ENCODE results near the gene DAB1. TPM values are rescaled to one million over a fixed set of nuclear protein-coding genes. Genes with fewer than 3 reads are reported as not detected.

Gene DAB1
- total RNA-seq, 1 experiment from 2014 or later = not detected

- DNase-seq (ENCODE audit: low read depth, low spot score) = no peak
- intact Hi-C loops (cut with micrococcal nuclease) = no loop called here
- TF ChIP-seq ZFX (IDR thresholded peaks at IDR 0.05) (no peak), ATF3 (IDR thresholded peaks at IDR 0.05) (no peak), EGR1 (IDR thresholded peaks at IDR 0.05; ENCODE audit: low read depth) (no peak), CTCF (IDR thresholded peaks at IDR 0.05 in 2 of 3, conservative IDR thresholded peaks at IDR 0.05 in 1 of 3; ENCODE audit: borderline replicate concordance in 1 of 3, insufficient read depth in 1 of 3, low read depth in 2 of 3, low read length in 2 of 3) (no peak), YY1 (IDR thresholded peaks at IDR 0.05; ENCODE audit: extremely low read depth, insufficient replicate concordance, low read depth, low read length) (no peak), POLR2A (IDR thresholded peaks at IDR 0.05; ENCODE audit: borderline replicate concordance, extremely low read depth, insufficient read depth, insufficient read length) (no peak), MAX (IDR thresholded peaks at IDR 0.05) (no peak), FOSL1 (IDR thresholded peaks at IDR 0.05; ENCODE audit: low read depth) (no peak), ZBTB33 (IDR thresholded peaks at IDR 0.05; ENCODE audit: extremely low read depth, insufficient replicate concordance, low read length) (no peak), REST (IDR thresholded peaks at IDR 0.05; ENCODE audit: low read depth) (no peak), CBX3 (IDR thresholded peaks at IDR 0.05; ENCODE audit: low read depth) (no peak), POLR2AphosphoS5 (IDR thresholded peaks at IDR 0.05; ENCODE audit: low read depth, low read length) (no peak), TCF7L2 (IDR thresholded peaks at IDR 0.05; ENCODE audit: borderline replicate concordance, extremely low read depth, insufficient read depth, insufficient read length) (no peak), JUND (IDR thresholded peaks at IDR 0.05) (no peak)
These were observed 205.3 kb downstream of the DAB1 start for GRCh38 chr1:57218487-57219079.

More at GRCh38 chr1:57218487-57219079, 205.3 kb downstream of the DAB1 start:
- Histone ChIP-seq H3K36me3 (ENCODE audit: control insufficient read depth in 1 of 2, insufficient read depth in 2 of 2, low read length in 2 of 2) (no peaks in the 10 kb centered on the region), H3K9ac (ENCODE audit: low read length) (no peak overlapping the region), H3K27ac (ENCODE audit: low read depth, low read length) (no peak overlapping the region), H3K4me2 (ENCODE audit: low read length) (no peak overlapping the region), H3K9me2 (ENCODE audit: insufficient read depth) (no peaks in the 10 kb centered on the region), H3K9me3 (ENCODE audit: control insufficient read depth in 1 of 2, insufficient read depth in 1 of 2, low read depth in 1 of 2, low read length in 2 of 2) (no peaks in the 10 kb centered on the region), H3K4me3 (replicated peaks in 1 of 2; ENCODE audit: low read depth in 1 of 2, low read length in 2 of 2) (no peak overlapping the region), H3K27me3 (ENCODE audit: insufficient read depth, low read length) (no peaks in the 10 kb centered on the region), H2AFZ (ENCODE audit: low read depth, low read length, poor library complexity, severe bottlenecking) (no peak overlapping the region), H3K79me2 (ENCODE audit: insufficient read depth, low read length) (no peaks in the 10 kb centered on the region), H4K20me1 (ENCODE audit: insufficient read depth) (no peaks in the 10 kb centered on the region), H3K4me1 (ENCODE audit: control insufficient read depth in 1 of 2, insufficient read depth in 2 of 2, low read length in 2 of 2) (no peaks in the 10 kb centered on the region)
- RAD21 ChIA-PET (ENCODE audit: low non-redundant PET in 1 of 2, low total read pairs in 2 of 2, uncharacterized antibody in 2 of 2, unreplicated experiment in 2 of 2) = no interaction called here
- POLR2A ChIA-PET = no interaction called here
- BruUV-seq (replicated peaks) = no TSS peak
- no peak for ATAC-seq
- CTCF ChIA-PET = no interaction called here

Measured in HCT116 (cell line).